ENCODE measurements around the gene OR51G2. TPM values are rescaled to one million over a fixed set of nuclear protein-coding genes. Genes with fewer than 3 reads are reported as not detected.

The OR51G2 gene
- total RNA-seq, 1 experiment from 2014 or later, result not detected

DNA sequence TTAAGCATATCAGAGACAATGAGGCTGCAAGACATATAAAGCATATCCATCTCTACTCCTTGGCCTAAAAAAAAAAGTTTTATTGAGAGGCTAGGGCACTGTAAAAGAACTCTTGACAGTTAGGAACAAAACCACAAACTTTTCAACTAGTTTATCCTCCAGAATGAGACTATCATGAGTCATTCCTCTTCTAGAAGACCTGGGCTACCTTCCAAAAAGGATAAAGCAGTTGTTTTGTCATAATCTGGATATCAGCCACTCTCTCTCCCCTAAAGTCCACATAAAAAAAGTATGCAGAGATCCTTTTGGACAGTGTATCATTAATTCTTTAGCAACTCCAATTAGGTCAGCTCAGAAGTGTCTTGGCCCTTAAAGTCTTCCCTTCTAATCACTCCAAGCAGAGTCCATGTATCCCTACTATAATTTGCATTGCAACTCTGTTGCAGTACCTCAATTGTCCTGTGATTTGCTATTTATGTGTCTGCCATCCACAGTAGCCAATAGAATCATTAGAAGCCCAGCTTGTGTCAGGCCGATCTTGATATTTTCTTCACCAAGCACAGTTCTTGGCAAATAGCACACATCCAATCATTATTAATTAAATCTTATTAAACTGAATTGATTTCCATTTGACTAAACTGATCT is 27.0 kb downstream of the OR51G2 start:
- Histone ChIP-seq H3K27ac (ENCODE audit: insufficient read length, low read depth, low read length) (no peak overlapping the region), H4K8ac (replicated peaks; ENCODE audit: insufficient read length, low read depth, low read length) (no peak overlapping the region), H3K79me1 (ENCODE audit: insufficient read depth, low read depth, low read length, poor library complexity, severe bottlenecking) (no peaks in the 10 kb centered on the region), H4K20me1 (ENCODE audit: control insufficient read depth, insufficient read depth, insufficient read length) (no peaks in the 10 kb centered on the region), H2BK5ac (ENCODE audit: insufficient read length, low read length) (no peak overlapping the region), H3K27me3 (ENCODE audit: insufficient read depth, low read length) (no peaks in the 10 kb centered on the region), H3K9me3 (ENCODE audit: control insufficient read depth, low read depth, low read length) (no peaks in the 10 kb centered on the region), H4K5ac (ENCODE audit: insufficient read length, low read depth, low read length) (no peak overlapping the region), H2BK15ac (ENCODE audit: low read depth, low read length) (no peak overlapping the region), H3K4me1 (ENCODE audit: insufficient read depth, low read length) (no peaks in the 10 kb centered on the region), H3K14ac (ENCODE audit: insufficient read depth, low read length) (no peak overlapping the region), H3K4ac (ENCODE audit: low read depth, low read length) (no peak overlapping the region), H3K23ac (ENCODE audit: insufficient read length, low read depth, low read length) (no peak overlapping the region), H3K4me2 (ENCODE audit: insufficient read depth, insufficient read length, low read length) (no peak overlapping the region), H2AFZ (ENCODE audit: low read length) (no peak overlapping the region), H3K56ac (ENCODE audit: insufficient read length, low read depth, low read length) (no peak overlapping the region), H2BK12ac (ENCODE audit: insufficient read length, low read depth, low read length) (no peak overlapping the region), H2AK5ac (ENCODE audit: insufficient read length, low read length) (no peak overlapping the region), H3K79me2 (ENCODE audit: insufficient read depth, low read length) (no peaks in the 10 kb centered on the region), H3K18ac (ENCODE audit: insufficient read length, low read depth, low read length) (no peak overlapping the region), H2BK20ac (ENCODE audit: low read depth, low read length, poor library complexity, severe bottlenecking) (no peak overlapping the region), H2BK120ac (ENCODE audit: low read depth, low read length, poor library complexity, severe bottlenecking) (no peak overlapping the region), H3T11ph (ENCODE audit: low read length) (no peak overlapping the region), H3K23me2 (ENCODE audit: insufficient read length, low read depth, low read length, poor library complexity, severe bottlenecking) (no peaks in the 10 kb centered on the region), H4K91ac (ENCODE audit: insufficient read length, low read depth, low read length) (no peak overlapping the region), H3K9ac (ENCODE audit: extremely low read depth, insufficient read length, low read length) (no peak overlapping the region)
- no peak for DNase-seq
- H3K36me3 Mint-ChIP-seq (ENCODE audit: insufficient read depth in 1 of 3, low read depth in 3 of 3), result no peaks in the 10 kb centered on the region
- no peaks in the 10 kb centered on the region for H3K27me3 Mint-ChIP-seq (ENCODE audit: low read depth)
- no peak overlapping the region for H3K27ac Mint-ChIP-seq
- H3K4me3 Mint-ChIP-seq, result no peak overlapping the region
- TF ChIP-seq, protein P1, sequence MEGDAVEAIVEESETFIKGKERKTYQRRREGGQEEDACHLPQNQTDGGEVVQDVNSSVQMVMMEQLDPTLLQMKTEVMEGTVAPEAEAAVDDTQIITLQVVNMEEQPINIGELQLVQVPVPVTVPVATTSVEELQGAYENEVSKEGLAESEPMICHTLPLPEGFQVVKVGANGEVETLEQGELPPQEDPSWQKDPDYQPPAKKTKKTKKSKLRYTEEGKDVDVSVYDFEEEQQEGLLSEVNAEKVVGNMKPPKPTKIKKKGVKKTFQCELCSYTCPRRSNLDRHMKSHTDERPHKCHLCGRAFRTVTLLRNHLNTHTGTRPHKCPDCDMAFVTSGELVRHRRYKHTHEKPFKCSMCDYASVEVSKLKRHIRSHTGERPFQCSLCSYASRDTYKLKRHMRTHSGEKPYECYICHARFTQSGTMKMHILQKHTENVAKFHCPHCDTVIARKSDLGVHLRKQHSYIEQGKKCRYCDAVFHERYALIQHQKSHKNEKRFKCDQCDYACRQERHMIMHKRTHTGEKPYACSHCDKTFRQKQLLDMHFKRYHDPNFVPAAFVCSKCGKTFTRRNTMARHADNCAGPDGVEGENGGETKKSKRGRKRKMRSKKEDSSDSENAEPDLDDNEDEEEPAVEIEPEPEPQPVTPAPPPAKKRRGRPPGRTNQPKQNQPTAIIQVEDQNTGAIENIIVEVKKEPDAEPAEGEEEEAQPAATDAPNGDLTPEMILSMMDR (conservative IDR thresholded peaks at IDR 0.05), result no peak; the same call in 1 of the 3 replicates
- no peaks in the 10 kb centered on the region for H3K4me1 Mint-ChIP-seq
- no CpG with 5 or more reads among the region's 1 CpG for WGBS (ENCODE audit: extremely low coverage, insufficient read length, low lambda C conversion rate)
- no peaks in the 10 kb centered on the region for H3K9me3 Mint-ChIP-seq

Measured in H9 (cell line).